ELF-1 (cell line): ENCODE results near the gene ZDHHC8.

Experiments
- DNase-seq: peaks from one replicate; pipeline ENCODE4 v3.0.0-alpha.2; 2016; ENCODE audit warnings: low read depth, low spot score

ZDHHC8 gene

DNA sequence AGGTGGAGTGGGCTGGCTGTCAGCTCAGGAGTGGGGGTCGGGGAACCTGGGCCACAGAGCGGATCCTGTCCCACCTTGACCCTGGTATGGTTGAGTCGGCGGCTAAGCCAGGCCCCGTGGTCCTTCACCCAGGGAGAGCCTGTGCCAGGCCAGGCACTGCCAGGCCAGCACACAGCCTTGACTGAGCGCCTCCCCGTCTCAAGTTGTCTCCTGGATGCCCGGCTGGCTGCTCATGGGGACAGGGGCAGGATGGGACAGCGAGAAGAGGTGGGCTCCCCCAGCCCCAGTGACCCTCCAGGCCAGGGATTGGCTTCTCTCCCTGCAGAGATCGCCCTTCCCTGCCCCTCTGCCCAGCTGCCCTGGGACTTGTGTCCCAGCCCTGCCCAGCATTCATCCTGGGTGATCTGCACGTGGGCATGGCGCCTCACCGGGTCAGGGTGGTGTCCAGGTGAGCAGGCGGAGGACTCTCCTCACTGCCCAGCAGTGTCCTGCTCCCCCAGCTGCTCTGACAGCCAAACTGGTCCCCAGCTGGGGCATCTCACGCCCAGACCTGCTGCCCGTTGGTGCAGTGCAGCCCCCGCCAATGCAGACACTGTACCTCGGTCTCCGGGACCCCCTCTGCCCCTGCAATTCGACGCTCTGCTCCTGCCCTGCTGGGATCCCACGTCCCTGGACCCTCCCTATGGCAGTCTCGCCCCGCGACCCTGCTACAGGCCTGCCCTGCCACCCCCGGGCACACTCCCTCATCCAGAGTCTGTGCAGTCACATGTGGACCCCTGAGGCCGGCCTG lies 48.0 kb downstream of the ZDHHC8 start:
- DNase-seq = no peak

GRCh38 chr22:20180245-20180630 lies 48.6 kb downstream of the ZDHHC8 start:
- no peak for DNase-seq

- DNase-seq = no peak
Observed at GRCh38 chr22:20180640-20181039, 49.0 kb downstream of the ZDHHC8 start.

DNA sequence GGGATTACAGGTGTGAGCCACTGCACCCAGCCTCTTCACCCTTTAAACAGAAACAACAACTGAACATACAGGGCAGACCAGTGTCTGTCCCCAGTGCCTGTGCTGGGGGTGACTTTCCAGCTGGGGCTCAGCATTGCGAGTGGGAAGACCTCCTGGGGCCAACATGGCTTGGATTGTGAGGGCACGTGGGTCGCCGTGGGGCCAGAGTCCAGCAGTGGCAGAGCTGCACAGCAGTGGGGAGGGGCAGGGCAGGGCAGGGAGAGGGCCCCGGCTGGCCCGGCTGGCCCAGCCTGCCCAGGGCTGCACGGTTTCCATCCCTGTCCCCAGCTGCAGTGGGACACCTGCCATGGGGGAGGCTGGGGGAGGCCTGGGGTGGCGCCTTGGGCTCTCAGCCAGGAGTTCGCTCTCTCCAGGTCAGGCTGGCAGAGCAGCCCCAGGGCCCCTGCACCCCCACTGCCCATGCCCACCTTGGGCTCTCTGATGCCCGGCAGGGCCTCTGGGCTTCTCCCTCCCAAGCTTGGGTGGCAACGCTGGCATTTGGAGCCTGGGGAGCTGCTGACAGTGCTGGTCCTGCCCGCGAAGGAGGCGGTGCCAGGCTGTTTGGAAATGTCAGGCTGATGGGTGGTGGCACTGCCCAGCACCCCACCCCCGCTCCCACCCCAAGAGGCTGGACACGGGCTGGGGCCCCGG lies 49.7 kb downstream of the ZDHHC8 start:
- no peak for DNase-seq

- no peak for DNase-seq
Observed at GRCh38 chr22:20181884-20182236, 50.3 kb downstream of the ZDHHC8 start.

GRCh38 chr22:20182365-20182764 lies 50.8 kb downstream of the ZDHHC8 start:
- no peak for DNase-seq

DNA sequence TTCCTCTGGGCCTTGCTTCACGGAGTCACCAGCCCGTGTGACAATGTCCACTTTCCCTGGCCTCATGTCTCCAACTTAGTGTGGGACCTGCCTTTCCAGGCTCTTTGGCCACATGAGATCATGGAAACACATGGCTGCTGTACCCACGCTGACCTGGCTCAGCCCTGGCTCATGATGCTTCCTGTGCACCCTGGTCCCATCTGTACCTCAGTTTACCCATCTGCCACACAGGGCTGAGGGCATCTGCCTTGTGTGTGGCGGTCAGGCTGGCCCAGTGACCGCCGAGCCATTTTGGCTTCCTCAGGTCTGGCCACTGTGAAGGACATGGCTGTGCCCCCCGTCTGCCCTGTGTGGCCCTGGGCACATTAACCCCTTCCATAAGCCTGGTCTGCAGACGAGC lies 51.5 kb downstream of the ZDHHC8 start:
- DNase-seq = no peak

DNA sequence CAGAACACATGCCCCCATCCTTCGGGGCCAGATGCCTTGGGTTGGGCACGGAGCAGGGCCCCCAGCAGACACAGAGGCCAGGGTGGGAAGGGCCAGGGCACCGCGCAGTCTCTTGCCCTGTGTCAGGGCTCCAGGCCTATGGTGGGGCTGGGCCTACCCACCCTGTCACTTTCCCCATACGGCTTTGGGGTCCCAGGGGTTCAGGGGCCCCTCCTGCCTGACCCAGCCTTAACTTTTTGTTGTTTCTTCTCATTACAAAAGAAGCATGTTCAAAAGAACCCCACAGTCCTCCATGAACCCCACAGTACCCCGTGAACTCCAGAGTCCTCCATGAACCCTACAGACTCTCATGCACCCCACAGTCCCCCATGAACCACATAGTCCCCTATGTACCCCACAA lies 52.2 kb downstream of the ZDHHC8 start:
- no peak for DNase-seq

GRCh38 chr22:20184501-20185165 lies 53.0 kb downstream of the ZDHHC8 start:
- no peak for DNase-seq

DNA sequence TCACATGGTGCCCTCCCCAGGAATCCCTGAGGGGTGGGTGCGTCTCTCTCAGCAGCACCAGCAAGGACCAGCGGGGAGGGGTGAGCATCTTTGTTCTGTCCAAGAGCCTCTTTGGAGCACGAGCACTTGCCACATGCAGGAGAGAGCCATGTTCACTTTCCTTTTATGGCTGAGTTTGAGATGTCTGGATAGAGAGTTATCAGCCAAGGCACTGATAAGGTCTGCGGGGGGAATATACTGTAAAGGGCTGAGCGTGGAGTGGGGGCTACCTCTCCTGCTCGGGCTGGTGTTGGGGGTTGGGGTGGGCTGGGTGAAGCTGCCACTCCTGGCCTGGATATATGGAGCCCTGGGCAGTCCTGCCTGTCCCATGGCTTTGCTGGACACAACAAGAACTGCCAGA lies 54.1 kb downstream of the ZDHHC8 start:
- DNase-seq = no peak

DNA sequence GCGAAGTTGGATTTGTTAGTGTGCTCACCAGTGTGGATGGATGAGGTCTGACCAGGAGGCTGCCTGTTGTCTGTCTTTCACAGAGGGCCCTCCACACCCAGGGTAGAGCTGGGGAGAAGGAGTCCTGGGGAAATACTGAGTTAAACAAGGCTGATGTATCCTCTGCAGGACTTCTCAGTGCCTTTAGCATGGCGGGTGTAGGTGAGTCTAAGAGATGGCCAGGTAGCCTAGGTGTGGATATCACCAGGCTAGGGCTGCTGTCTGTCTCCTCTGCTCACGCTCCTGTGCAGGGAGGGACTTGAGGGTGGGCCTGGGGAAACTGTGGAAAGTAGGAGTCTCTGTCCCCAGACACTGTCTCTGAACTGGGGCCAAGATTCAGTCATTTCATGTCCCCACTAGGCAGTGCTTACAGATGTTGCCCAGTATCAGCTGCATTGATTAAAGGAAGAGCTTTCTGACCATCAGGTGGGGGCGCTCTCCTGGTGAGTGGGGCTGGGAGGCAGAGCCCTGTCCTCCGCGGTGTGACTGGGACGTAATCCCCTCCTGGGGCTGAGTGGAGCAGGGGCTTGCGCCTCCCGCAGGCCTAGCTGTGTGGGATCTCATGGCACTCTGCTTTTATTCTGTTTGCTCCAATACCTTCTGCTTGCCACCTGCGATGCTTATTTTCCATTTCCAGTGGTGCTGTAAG lies 54.7 kb downstream of the ZDHHC8 start:
- peak; percentile 63 for DNase-seq

GRCh38 chr22:20186871-20187546 lies 55.4 kb downstream of the ZDHHC8 start:
- DNase-seq = no peak

DNA sequence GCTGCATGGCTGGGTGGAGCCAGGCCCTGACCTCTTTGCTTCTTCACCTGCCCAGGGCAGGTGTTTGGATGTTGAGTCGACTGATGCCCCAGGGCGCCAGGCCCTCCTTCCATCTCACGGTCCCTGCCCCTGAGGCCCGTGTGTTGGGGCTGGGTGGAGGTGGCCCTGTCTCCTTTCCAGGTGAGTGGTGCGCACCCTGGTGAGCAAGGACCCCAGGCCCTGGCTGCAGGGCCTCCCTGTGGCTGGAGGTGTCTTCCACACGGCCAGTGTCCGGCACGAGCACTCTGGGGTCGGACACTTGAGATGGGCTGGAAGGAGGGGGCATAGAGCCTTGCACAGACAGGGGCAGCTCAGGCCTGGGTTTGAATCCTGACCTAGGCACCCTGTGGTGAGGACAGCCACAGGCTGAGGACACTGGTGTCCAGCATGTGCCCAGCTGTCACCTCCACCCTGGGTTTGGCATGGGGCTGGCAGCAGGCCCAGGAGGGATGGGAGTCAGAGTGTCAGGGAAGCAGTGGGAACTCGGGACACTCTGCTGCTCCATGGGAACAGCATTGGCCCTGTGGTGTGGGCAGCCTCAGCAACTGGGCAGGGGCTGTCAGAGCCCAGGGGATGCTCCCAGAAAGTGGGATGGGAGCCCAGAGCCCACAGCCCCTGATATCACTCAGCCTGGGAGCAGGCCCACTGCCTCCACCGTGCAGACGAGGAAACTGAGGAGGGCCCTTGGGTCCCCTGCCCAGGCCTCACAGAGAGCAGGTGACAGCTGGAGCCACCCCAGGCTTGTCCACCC lies 56.4 kb downstream of the ZDHHC8 start:
- DNase-seq = no peak

DNA sequence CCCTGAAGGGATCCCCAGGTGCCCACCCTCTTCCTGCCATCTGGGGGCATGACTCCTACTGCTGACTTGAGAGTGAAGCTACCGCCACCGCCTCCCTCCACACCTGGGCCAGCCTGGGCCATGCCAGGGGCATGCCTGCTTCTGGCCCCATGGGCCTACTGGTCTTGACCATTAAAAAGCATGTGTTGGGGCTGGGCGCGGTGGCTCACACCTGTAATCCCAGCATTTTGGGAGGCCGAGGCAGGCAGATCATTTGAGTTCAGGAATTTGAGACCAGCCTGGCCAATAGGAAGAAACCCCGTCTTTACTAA lies 56.9 kb downstream of the ZDHHC8 start:
- DNase-seq = no peak

GRCh38 chr22:20191000-20191515 lies 59.5 kb downstream of the ZDHHC8 start:
- no peak for DNase-seq

GRCh38 chr22:20191803-20192202 lies 60.2 kb downstream of the ZDHHC8 start:
- DNase-seq = no peak

DNA sequence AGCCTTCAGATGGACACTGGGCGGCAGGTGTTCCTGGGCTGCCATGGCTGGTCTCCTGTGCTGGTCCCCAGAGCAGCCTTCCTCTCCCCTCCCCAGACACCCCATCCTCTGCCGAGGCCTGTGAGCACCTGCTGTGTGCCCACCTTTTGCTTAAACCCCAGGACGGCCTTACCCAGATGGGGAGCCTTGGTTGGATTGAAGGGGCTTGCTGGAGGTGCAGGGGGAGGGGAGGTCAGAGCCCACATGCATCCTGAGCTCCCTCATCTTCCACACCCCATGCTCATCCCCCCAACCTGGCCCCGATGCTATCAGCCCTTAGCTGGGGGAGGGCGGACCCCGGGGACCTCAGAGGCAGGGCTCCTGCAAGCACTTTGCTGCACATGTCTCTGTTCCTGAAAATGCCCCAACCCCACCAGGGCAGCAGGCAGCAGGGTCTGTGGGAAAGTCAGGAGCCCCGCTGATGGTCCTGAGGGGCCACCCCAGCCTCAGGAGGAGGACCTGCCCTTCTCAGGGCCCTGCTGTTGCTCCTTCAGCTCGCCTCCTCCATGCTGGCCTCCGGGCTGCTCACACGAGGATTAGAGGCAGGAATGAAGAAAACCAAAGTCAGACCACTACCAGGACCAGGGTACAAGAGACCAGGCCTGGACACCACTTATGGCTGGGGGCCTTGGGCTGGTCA lies 60.8 kb downstream of the ZDHHC8 start:
- DNase-seq = no peak

- no peak for DNase-seq
Observed at GRCh38 chr22:20192972-20193760, 61.6 kb downstream of the ZDHHC8 start.

DNA sequence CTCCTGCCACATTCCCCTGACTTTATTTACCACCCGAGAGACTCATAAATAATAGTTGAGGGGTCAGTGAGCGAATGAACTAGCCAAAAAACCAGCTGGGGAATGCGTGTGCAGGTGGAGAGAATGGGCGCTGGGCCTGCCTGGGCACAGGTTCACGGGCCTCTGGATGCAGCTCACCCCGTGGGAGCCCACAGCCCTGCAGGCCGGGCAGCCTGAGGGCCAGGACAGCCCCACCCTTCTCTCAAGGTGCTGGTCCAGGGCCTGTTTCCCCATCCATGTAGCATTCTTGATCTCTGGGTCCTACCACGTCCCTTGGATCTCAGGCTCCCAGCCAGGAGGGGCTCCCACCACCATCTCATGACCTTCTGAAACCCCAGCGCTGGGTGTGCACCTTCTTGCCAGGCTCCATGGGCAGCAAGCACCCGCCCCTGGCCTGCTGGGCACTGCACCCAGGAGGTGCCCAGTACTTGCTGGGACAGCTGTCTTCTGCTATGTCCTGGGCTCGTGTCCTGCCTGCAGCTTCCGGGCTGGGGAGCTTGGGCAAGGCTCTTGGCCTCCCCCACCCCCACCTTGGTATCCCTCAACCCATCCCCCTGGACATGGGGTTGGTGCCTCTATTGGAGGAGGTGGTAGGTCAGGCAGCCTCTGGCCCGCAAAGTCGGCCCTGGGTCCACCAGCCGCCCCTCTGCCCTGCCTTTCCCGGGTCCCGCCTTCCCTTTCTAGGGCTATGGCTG lies 62.3 kb downstream of the ZDHHC8 start:
- no peak for DNase-seq
